A549 (cell line): ENCODE results near the gene VAPA. TPM values are rescaled to one million over a fixed set of nuclear protein-coding genes. Genes with fewer than 3 reads are reported as not detected.

Experiments
- ATAC-seq, 2 experiments: fragments of 200-7000 bp in 1 of 2; fragments of >200 bp in 1 of 2; cut with Nextera tagmentation in 1 of 2; cut with Tn5 transposase in 1 of 2; 3 replicates each; pipeline versions ENCODE4 v1.8.0 to v1.9.1; 2018 to 2020; ENCODE audit warnings: mild to moderate bottlenecking in 1 of 2, moderate library complexity in 1 of 2
- CTCF ChIA-PET: fragments of 300-600 bp; sonication (Branson Sonifier 250); formaldehyde crosslinking; extraction: SDS; loops from one replicate; lab custom pipeline; 2021; ENCODE audit warnings: antibody characterized with exemption, inconsistent platforms; lab: Yijun Ruan, JAX
- POLR2A ChIA-PET: fragments of 350-600 bp; formaldehyde crosslinking; extraction: SDS; loops from one replicate; lab custom pipeline; 2021; ENCODE audit warnings: antibody characterized with exemption, inconsistent platforms; lab: Yijun Ruan, JAX
- DNase-seq, 2 experiments: peaks; one replicate each; pipeline versions ENCODE4 v3.0.0 to v3.0.0-alpha.2; 2011 to 2016; ENCODE audit warnings: low read depth in 1 of 2, low spot score in 1 of 2
- FAIRE-seq: peaks from 2 replicates; lab custom pipeline; 2011; peaks lifted over from hg19 to GRCh38; lab: Jason Lieb, UNC
- H3K27ac ChIP-seq, 2 experiments: fragments of >200 bp; sonication (Bioruptor Twin); formaldehyde crosslinking; 3 replicates each; pipeline ENCODE4 v1.5.1; 2016 to 2017
- H3K4me1 ChIP-seq: fragments of >200 bp; sonication (Bioruptor Twin); formaldehyde crosslinking; 3 replicates; pipeline ENCODE4 v1.6.1; 2016
- H3K4me2 ChIP-seq: fragments of >200 bp; sonication (Bioruptor Twin); formaldehyde crosslinking; 3 replicates; pipeline ENCODE4 v1.6.1; 2016
- H3K4me3 ChIP-seq: fragments of >200 bp; sonication (Bioruptor Twin); formaldehyde crosslinking; 3 replicates; pipeline ENCODE4 v1.5.1; 2016
- H3K9me3 ChIP-seq: fragments of >200 bp; sonication (Bioruptor Twin); formaldehyde crosslinking; 3 replicates; pipeline ENCODE4 v1.6.1; 2016
- BCL3 ChIP-seq: fragments of >200 bp; sonication (Bioruptor Twin); formaldehyde crosslinking; IDR thresholded peaks from 3 replicates; pipeline ENCODE4 v1.6.1; 2016
- CBX2 ChIP-seq: fragments of 200-600 bp; sonication (generic); IDR thresholded peaks from 2 replicates; pipeline ENCODE4 v1.6.1; 2016; ENCODE audit warnings: low read depth, mild to moderate bottlenecking, borderline replicate concordance
- CHD4 ChIP-seq: fragments of 200-600 bp; sonication (generic); IDR thresholded peaks from 2 replicates; pipeline ENCODE4 v1.6.1; 2016; ENCODE audit warnings: antibody characterized with exemption, mild to moderate bottlenecking, borderline replicate concordance
- CTCF ChIP-seq: fragments of >200 bp; sonication (Bioruptor Twin); formaldehyde crosslinking; IDR thresholded peaks from 3 replicates; pipeline ENCODE4 v1.5.1; 2016
- EHF ChIP-seq: fragments of 250-450 bp; sonication (Bioruptor Pico); IDR thresholded peaks from 2 replicates; pipeline ENCODE4 v1.5.0; 2020; ENCODE audit warnings: mild to moderate bottlenecking
- ESRRA ChIP-seq: fragments of 150-350 bp; IDR thresholded peaks from 2 replicates; pipeline ENCODE4 v1.6.1; 2014; ENCODE audit warnings: mild to moderate bottlenecking, low read length, borderline replicate concordance
- FOSB ChIP-seq: fragments of 250-450 bp; sonication (Bioruptor Pico); IDR thresholded peaks from 2 replicates; pipeline ENCODE4 v1.5.0; 2020; ENCODE audit warnings: mild to moderate bottlenecking, moderate library complexity
- FOXS1 ChIP-seq: fragments of 250-450 bp; sonication (Bioruptor Pico); IDR thresholded peaks from 2 replicates; pipeline ENCODE4 v1.5.0; 2020; ENCODE audit warnings: mild to moderate bottlenecking, moderate library complexity
- GATA3 ChIP-seq: IDR thresholded peaks from 2 replicates; pipeline ENCODE4 v1.6.1; 2012; ENCODE audit warnings: borderline replicate concordance
- HMGXB4 ChIP-seq: fragments of 250-450 bp; sonication (Bioruptor Pico); IDR thresholded peaks from 2 replicates; pipeline ENCODE4 v1.5.0; 2021; ENCODE audit warnings: mild to moderate bottlenecking, moderate library complexity, borderline replicate concordance
- HOXA7 ChIP-seq: fragments of 250-450 bp; sonication (Bioruptor Pico); IDR thresholded peaks from 2 replicates; pipeline ENCODE4 v1.5.0; 2020; ENCODE audit warnings: mild to moderate bottlenecking, moderate library complexity
- HOXB13 ChIP-seq: fragments of 250-450 bp; sonication (Bioruptor Pico); IDR thresholded peaks from 2 replicates; pipeline ENCODE4 v1.5.0; 2020; ENCODE audit warnings: low read depth, mild to moderate bottlenecking, moderate library complexity
- HOXB5 ChIP-seq: fragments of 250-450 bp; sonication (Bioruptor Pico); IDR thresholded peaks from 2 replicates; pipeline ENCODE4 v1.5.0; 2020; ENCODE audit warnings: mild to moderate bottlenecking, moderate library complexity
- JUNB ChIP-seq: fragments of >200 bp; sonication (Bioruptor Twin); formaldehyde crosslinking; IDR thresholded peaks from 2 replicates; pipeline ENCODE4 v1.6.1; 2016
- MAFK ChIP-seq: fragments of 450-650 bp; IDR thresholded peaks from 2 replicates; pipeline ENCODE4 v1.6.1; 2014; ENCODE audit not compliant: partially characterized antibody
- MAZ ChIP-seq: fragments of 150-350 bp; IDR thresholded peaks from 2 replicates; pipeline ENCODE4 v1.6.1; 2014; ENCODE audit warnings: antibody characterized with exemption, low read depth, low read length, borderline replicate concordance
- PBX3 ChIP-seq: IDR thresholded peaks from 2 replicates; pipeline ENCODE4 v1.6.1; 2012
- RAD21 ChIP-seq, 2 experiments: fragments of >200 bp in 1 of 2; sonication (Bioruptor Twin) in 1 of 2; formaldehyde crosslinking in 1 of 2; IDR thresholded peaks in 1 of 2; conservative IDR thresholded peaks in 1 of 2; 2 replicates in 1 of 2; 3 replicates in 1 of 2; pipeline ENCODE4 v1.6.1; 2012 to 2018; ENCODE audit warnings: inconsistent platforms in 1 of 2
- RARB ChIP-seq: fragments of 250-450 bp; sonication (Bioruptor Pico); IDR thresholded peaks from 2 replicates; pipeline ENCODE4 v1.8.0; 2021; ENCODE audit warnings: mild to moderate bottlenecking, moderate library complexity
- RCOR1 ChIP-seq: fragments of 150-350 bp; IDR thresholded peaks from 2 replicates; pipeline ENCODE4 v1.6.1; 2014; ENCODE audit warnings: antibody characterized with exemption, low read length, low read depth
- TFCP2L1 ChIP-seq: fragments of 250-450 bp; sonication (Bioruptor Pico); IDR thresholded peaks from 2 replicates; pipeline ENCODE4 v1.5.0; 2021; ENCODE audit warnings: mild to moderate bottlenecking
- TP53 ChIP-seq: fragments of 250-450 bp; sonication (Bioruptor Pico); IDR thresholded peaks from 2 replicates; pipeline ENCODE4 v1.5.0; 2021; ENCODE audit warnings: mild to moderate bottlenecking, moderate library complexity
- ZFP36 ChIP-seq: fragments of 450-650 bp; IDR thresholded peaks from 2 replicates; pipeline ENCODE4 v1.6.1; 2014; ENCODE audit warnings: borderline replicate concordance; ENCODE audit not compliant: partially characterized antibody
- ZNF302 ChIP-seq: fragments of 250-450 bp; sonication (Bioruptor Pico); IDR thresholded peaks from 2 replicates; pipeline ENCODE4 v1.9.0; 2021; ENCODE audit warnings: inconsistent platforms, mild to moderate bottlenecking, moderate library complexity
- WGBS: methylation state at CpG from one replicate; pipeline ENCODE4 v1.1.6; 2017; ENCODE audit errors: missing lambda C conversion rate; 5-methylcytosine and 5-hydroxymethylcytosine counted together
- polyA plus RNA-seq, 4 experiments: library from polyadenylated mRNA; depleted of rRNA in 3 of 4; stranded (reverse); fragments of >200 nt; fragmentation: RNase III in 1 of 4; extraction: RNeasy Plus Mini Kit Qiagen cat#74134 plus additional on column Dnase treatment in 1 of 4; gene quantifications; 2 replicates in 3 of 4; 3 replicates in 1 of 4; pipeline ENCODE4 v1.2.3, GENCODE V29; 2011 to 2017
- TF ChIP-seq, protein P1 (sequence below): fragments of 250-450 bp; sonication (Bioruptor Pico); IDR thresholded peaks from 2 replicates; pipeline ENCODE4 v1.5.0; 2020; ENCODE audit warnings: low read depth, mild to moderate bottlenecking, moderate library complexity
- TF ChIP-seq, protein P2 (sequence below): fragments of >200 bp; sonication (Bioruptor Twin); formaldehyde crosslinking; IDR thresholded peaks from 2 replicates; pipeline ENCODE4 v1.6.1; 2016

Gene VAPA
- polyA plus RNA-seq, 2 of the 4 experiments (the other 2 are of a cell fraction), result 161 to 391 TPM

DNA sequence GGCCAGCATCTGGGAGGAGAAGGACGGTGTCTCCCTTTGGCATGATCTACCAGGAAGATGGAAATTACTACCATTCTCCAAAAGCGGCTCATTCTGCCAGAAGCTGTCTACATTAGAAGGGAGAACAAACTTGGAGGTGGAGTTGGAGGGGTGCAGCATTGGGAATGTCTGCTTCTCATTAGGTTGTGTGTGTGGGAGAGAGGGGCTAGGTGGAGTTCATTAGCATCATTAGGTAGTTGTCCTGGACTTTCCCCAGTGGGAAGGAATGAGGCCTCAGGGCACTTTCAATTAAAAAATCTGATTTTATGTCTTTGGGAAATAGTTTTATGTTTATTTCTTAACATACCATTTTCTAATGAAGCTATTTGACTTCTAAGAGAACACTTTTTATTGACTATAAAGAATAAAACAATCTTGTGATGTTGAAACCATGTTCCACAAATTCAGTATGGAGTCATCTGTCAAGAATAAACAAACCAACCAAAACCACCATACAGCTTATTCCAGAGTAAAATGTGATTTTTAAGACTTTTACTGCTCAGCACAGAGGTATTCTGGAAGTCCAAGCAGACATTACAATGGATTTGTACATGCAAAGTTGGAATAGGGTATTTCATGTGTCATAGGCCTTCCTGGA is 60.6 kb downstream of the VAPA start:
- no peak overlapping the region for H3K27ac ChIP-seq
- no peak for TF ChIP-seq MAZ
- TF ChIP-seq CTCF, result no peak
- no peak for TF ChIP-seq HOXA7 (CRISPR knock-in tag)
- no peak for TF ChIP-seq HOXB5 (CRISPR knock-in tag)
- TF ChIP-seq ZFP36, result no peak
- no peak for TF ChIP-seq HOXB13 (CRISPR knock-in tag)
- no peak for TF ChIP-seq CHD4
- TF ChIP-seq BCL3, result no peak
- TF ChIP-seq RAD21 (conservative IDR thresholded peaks at IDR 0.05 in 1 of 2, IDR thresholded peaks at IDR 0.05 in 1 of 2), result no peak
- TF ChIP-seq JUNB, result no peak
- no peak for TF ChIP-seq FOXS1 (CRISPR knock-in tag)
- TF ChIP-seq MAFK, result no peak
- no peak for TF ChIP-seq PBX3
- no peak for TF ChIP-seq CBX2
- no peak for TF ChIP-seq ZNF302
- TF ChIP-seq RCOR1, result no peak
- TF ChIP-seq EHF (CRISPR knock-in tag), result no peak
- TF ChIP-seq TP53 (CRISPR knock-in tag), result no peak
- TF ChIP-seq TFCP2L1, result no peak
- ATAC-seq (no peak), DNase-seq (no peak), FAIRE-seq (no peak)
- 55% methylated on average over 2 of the region's 2 CpGs for WGBS
- POLR2A ChIA-PET, result no interaction called here
- no peaks in the 10 kb centered on the region for H3K4me1 ChIP-seq
- CTCF ChIA-PET, result interaction anchor here (8.8 kb wide), 1 partner anchor 543 kb away, joined by 116 read pairs; no protein-coding TSS in a partner anchor
- peaks cover 5% of the 10 kb centered on the region; the same call in 2 of the 3 replicates for H3K9me3 ChIP-seq
- no peak overlapping the region for H3K4me2 ChIP-seq
- H3K4me3 ChIP-seq, result no peak overlapping the region

- no peak for FAIRE-seq
- Histone ChIP-seq H3K4me3 (no peak overlapping the region), H3K4me1 (no peaks in the 10 kb centered on the region), H3K27ac (no peak overlapping the region), H3K9me3 (peaks cover 5% of the 10 kb centered on the region; the same call in 2 of the 3 replicates), H3K4me2 (no peak overlapping the region)
- ChIA-PET POLR2A (no interaction called here), CTCF (interaction anchor here (8.8 kb wide), 1 partner anchor 542 kb away, joined by 116 read pairs; no protein-coding TSS in a partner anchor)
- TF ChIP-seq FOSB (CRISPR knock-in tag) (no peak), HOXA7 (CRISPR knock-in tag) (no peak), RARB (CRISPR knock-in tag) (no peak), TP53 (CRISPR knock-in tag) (no peak), ESRRA (no peak), HMGXB4 (CRISPR knock-in tag) (no peak), GATA3 (no peak)
- TF ChIP-seq, protein P1, sequence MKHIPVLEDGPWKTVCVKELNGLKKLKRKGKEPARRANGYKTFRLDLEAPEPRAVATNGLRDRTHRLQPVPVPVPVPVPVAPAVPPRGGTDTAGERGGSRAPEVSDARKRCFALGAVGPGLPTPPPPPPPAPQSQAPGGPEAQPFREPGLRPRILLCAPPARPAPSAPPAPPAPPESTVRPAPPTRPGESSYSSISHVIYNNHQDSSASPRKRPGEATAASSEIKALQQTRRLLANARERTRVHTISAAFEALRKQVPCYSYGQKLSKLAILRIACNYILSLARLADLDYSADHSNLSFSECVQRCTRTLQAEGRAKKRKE, result no peak
- TF ChIP-seq, protein P2, sequence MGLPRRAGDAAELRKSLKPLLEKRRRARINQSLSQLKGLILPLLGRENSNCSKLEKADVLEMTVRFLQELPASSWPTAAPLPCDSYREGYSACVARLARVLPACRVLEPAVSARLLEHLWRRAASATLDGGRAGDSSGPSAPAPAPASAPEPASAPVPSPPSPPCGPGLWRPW, result no peak
- no peak for ATAC-seq
- DNase-seq, result peak in 1 of 2 experiments; percentile 9
Measured at GRCh38 chr18:9975658-9976057, 61.8 kb downstream of the VAPA start.
